22Rv1 (cell line): ENCODE results near the gene IL1A.

ENCODE experiments used
- CTCF ChIP-seq: fragments of 450-650 bp; IDR thresholded peaks from 2 replicates; pipeline ENCODE4 v1.5.1; 2017; ENCODE audit warnings: mild to moderate bottlenecking
- ZFX ChIP-seq: fragments of 450-650 bp; IDR thresholded peaks from 2 replicates; pipeline ENCODE4 v1.6.1; 2017; ENCODE audit warnings: antibody characterized with exemption, borderline replicate concordance

- peak; percentile 97 for TF ChIP-seq CTCF
- TF ChIP-seq ZFX, result no peak
Observed at GRCh38 chr2:112726487-112727190, 57.7 kb downstream of the IL1A start.
